RWPE1 (cell line): ENCODE measurements around the gene FRA10AC1.

Experiments
- CTCF ChIA-PET: fragments of 350-600 bp; sonication (Branson Sonifier 250); formaldehyde crosslinking; extraction: SDS; loops from one replicate; lab custom pipeline; 2021; lab: Yijun Ruan, JAX
- POLR2A ChIA-PET: fragments of 400-600 bp; formaldehyde crosslinking; extraction: SDS; loops from one replicate; lab custom pipeline; 2020; ENCODE audit warnings: antibody characterized with exemption; ENCODE audit not compliant: low non-redundant PET; lab: Yijun Ruan, JAX
- DNase-seq: peaks from one replicate; pipeline ENCODE4 v3.0.0; 2012; ENCODE audit warnings: low spot score
- H3K27ac ChIP-seq: fragments of 450-650 bp; 2 replicates; pipeline ENCODE4 v1.5.1; 2017
- TF ChIP-seq, protein P1 (sequence below): fragments of 450-650 bp; conservative IDR thresholded peaks from 2 replicates; pipeline ENCODE4 v1.5.1; 2017; ENCODE audit warnings: low read depth, mild to moderate bottlenecking

The FRA10AC1 gene

DNA sequence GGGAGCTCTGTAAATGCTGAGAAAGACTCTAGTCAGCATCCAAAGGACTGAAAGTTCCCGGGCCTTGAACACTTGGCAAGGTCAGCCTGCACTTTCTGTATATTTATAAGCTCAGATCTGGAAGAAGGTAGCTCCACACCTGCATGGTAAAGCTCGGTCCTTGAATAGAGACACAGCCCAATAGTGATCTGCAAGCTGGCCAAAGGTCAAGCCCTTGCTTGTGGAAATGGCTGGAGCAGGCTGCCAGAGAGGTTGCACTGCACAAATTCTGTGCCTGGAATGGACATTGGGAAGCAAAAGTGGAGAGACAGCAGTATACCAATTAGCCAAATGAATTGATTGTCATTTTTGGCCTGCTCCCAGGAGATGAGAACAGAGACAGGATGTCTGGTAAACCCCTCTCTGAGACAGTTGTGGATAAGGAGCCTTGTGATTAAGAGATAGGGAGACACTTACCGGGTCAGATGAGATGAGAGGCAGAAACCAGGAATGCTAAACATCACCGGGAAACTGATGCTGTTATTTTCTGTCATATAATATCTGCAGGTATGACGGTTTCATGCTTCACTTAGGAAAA, 8.0 kb upstream of the FRA10AC1 start:
- CTCF ChIA-PET, result no interaction called here
- POLR2A ChIA-PET, result no interaction called here
- H3K27ac ChIP-seq, result no peak overlapping the region
- TF ChIP-seq, protein P1, sequence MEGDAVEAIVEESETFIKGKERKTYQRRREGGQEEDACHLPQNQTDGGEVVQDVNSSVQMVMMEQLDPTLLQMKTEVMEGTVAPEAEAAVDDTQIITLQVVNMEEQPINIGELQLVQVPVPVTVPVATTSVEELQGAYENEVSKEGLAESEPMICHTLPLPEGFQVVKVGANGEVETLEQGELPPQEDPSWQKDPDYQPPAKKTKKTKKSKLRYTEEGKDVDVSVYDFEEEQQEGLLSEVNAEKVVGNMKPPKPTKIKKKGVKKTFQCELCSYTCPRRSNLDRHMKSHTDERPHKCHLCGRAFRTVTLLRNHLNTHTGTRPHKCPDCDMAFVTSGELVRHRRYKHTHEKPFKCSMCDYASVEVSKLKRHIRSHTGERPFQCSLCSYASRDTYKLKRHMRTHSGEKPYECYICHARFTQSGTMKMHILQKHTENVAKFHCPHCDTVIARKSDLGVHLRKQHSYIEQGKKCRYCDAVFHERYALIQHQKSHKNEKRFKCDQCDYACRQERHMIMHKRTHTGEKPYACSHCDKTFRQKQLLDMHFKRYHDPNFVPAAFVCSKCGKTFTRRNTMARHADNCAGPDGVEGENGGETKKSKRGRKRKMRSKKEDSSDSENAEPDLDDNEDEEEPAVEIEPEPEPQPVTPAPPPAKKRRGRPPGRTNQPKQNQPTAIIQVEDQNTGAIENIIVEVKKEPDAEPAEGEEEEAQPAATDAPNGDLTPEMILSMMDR, result no peak
- DNase-seq, result no peak

DNA sequence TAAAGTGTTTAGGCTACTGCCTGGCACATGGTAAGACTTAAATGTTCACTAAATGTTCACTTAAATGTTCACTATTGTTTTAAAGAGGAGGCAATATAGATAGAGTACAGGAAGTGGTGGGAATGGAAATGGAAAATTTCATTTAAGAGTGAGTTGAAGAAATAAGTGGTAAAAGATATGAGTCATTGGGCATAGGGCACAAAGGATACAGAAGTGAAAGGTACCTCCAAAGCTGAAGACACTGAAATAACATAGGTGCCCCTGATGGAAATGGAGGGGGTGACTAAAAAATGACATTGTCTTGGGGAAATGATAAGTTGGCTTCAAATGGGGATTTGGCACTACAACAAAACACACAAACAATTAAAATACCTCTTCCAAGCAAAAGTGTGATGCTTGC, 5.2 kb upstream of the FRA10AC1 start:
- ChIA-PET CTCF (interaction anchor here (0.7 to 0.9 kb wide), 2 partner anchors 11 to 151 kb away, joined by 3 to 4 read pairs; no protein-coding TSS in a partner anchor), POLR2A (no interaction called here)
- TF ChIP-seq, protein P1, result no peak
- no peak for DNase-seq
- H3K27ac ChIP-seq, result no peak overlapping the region

DNA sequence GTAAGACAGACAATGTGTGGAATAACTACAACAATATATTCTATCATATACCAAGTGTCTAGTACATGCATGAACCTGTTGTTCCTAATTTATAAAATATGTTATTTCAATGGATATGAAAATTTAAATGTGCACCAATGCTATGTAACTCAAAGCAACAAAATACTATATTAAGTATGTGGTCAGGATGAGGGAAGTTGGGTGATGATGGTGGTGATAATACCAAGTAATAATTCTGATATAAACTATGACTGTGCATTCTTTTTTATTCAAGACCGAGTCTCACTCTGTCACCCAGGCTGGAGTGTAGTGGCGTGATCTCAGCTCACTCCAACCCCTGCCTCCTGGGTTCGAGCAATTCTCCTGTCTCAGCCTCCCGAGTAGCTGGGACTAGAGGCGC, 2.1 kb upstream of the FRA10AC1 start:
- TF ChIP-seq, protein P1, result no peak
- H3K27ac ChIP-seq, result no peak overlapping the region
- ChIA-PET POLR2A (no interaction called here), CTCF (no interaction called here)
- no peak for DNase-seq

DNA sequence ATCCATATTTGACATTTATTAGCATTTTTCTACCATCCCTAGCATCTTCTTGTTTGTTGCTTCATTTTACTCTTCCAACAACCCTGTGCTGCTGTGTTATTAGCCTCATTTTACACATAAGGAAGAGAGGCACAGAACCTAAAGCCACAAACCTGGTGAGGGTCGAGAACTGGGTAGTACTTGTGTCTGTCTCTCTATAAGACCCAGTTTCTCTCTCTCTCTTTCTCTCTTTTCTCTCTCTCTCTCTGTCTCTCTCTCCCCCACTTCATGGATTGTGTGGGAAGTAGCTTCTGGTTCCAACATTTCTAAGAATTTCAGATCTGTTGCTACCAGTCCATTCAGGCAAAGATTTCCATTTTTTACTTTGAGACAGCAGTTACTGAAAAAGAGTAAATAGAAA, 1.4 kb upstream of the FRA10AC1 start:
- ChIA-PET CTCF (no interaction called here), POLR2A (no interaction called here)

DNA sequence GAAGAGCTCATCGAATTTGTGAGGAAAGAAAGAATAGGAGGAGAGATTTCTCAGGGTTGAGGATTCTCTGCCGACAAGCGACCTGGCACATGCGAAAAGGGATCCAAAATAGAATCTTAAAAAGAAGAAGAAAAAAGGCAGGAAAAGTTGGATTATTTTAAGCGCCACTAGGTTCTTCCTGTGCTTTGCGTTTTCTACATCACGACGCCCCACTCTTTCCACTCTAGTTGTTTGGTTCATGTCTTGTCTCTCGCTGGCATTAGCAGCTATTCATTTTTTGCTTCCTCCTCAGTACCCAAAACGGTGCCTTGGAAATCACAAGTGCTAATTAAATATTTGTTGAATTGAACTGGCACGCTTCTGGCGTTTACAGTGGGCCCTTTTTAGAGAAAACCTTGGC, 674 bp upstream of the FRA10AC1 start:
- H3K27ac ChIP-seq, result peak overlapping the region; percentile 80
- TF ChIP-seq, protein P1, result no peak
- POLR2A ChIA-PET, result no interaction called here
- CTCF ChIA-PET, result interaction anchor here (0.5 to 1.6 kb wide), 11 partner anchors 12 to 353 kb away, joined by 3 to 21 read pairs (median 4); no protein-coding TSS in a partner anchor
- DNase-seq, result no peak

More for the DNA sequence above, 1.4 kb upstream of the FRA10AC1 start:
- no peak for DNase-seq
- TF ChIP-seq, protein P1, result no peak
- H3K27ac ChIP-seq, result no peak overlapping the region

DNA sequence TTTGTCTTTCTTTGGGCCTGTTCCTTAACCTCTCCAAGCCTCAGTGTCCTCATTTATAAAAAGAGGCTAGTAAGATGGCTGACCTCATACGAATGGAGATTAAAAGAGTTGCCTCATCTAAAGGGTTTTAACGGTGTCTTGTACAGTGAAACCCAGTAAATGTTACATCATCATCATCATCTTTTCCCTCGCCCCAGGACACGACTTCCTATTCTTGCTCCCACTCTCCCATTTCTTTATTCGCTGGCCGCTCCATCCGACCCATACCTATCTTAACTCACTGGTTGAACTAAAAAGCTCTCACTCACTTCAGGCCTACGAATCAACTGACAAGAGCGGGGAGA, 554 bp downstream of the FRA10AC1 start:
- CTCF ChIA-PET, result interaction anchor here (0.5 to 1.6 kb wide), 14 partner anchors 11 to 157 kb away, joined by 3 to 21 read pairs (median 4); no protein-coding TSS in a partner anchor
- peak overlapping the region; percentile 80 for H3K27ac ChIP-seq
- POLR2A ChIA-PET, result interaction anchor here (0.6 kb wide), 1 partner anchor 745 kb away, joined by 4 read pairs; no protein-coding TSS in a partner anchor
- peak; percentile 39 for DNase-seq
- TF ChIP-seq, protein P1, result no peak
